H1 (cell line): ENCODE measurements around the gene HK1. TPM values are rescaled to one million over a fixed set of nuclear protein-coding genes. Genes with fewer than 3 reads are reported as not detected.

Experiments
- CTCF ChIA-PET: fragments of 300-600 bp; sonication (Branson Sonifier 250); formaldehyde crosslinking; loops from one replicate; lab custom pipeline; 2021; ENCODE audit not compliant: partially characterized antibody; lab: Charles Lee
- POLR2A ChIA-PET: fragments of 300-600 bp; sonication (Branson Sonifier 250); formaldehyde crosslinking; loops from one replicate; lab custom pipeline; 2021; ENCODE audit warnings: inconsistent platforms; ENCODE audit not compliant: partially characterized antibody; lab: Charles Lee
- DNase-seq, 2 experiments: peaks; one replicate each; pipeline versions ENCODE4 v3.0.0 to v3.0.0-alpha.2; 2010 to 2022; ENCODE audit warnings: low spot score in 2 of 2, low read depth in 1 of 2, mixed read lengths in 1 of 2
- FAIRE-seq: peaks from 2 replicates; lab custom pipeline; 2011; peaks lifted over from hg19 to GRCh38; lab: Jason Lieb, UNC
- H2AFZ ChIP-seq: 2 replicates; pipeline ENCODE4 v1.8.1; 2012; ENCODE audit warnings: low read length, inconsistent platforms
- H2AK5ac ChIP-seq: 2 replicates; pipeline ENCODE4 v1.6.1; 2013; ENCODE audit warnings: low read depth, low read length
- H2BK120ac ChIP-seq: replicated peaks from 2 replicates; pipeline ENCODE3; 2013; ENCODE audit warnings: low read depth, low read length, inconsistent platforms
- H2BK12ac ChIP-seq: 2 replicates; pipeline ENCODE4 v1.6.1; 2013; ENCODE audit warnings: low read depth, low read length
- H2BK15ac ChIP-seq: 2 replicates; pipeline ENCODE4 v1.6.1; 2013; ENCODE audit warnings: low read length
- H2BK20ac ChIP-seq: 2 replicates; pipeline ENCODE4 v1.6.1; 2013; ENCODE audit warnings: low read length
- H2BK5ac ChIP-seq: 2 replicates; pipeline ENCODE4 v1.6.1; 2013; ENCODE audit warnings: low read depth, low read length
- H3K14ac ChIP-seq: 2 replicates; pipeline ENCODE4 v1.6.1; 2013; ENCODE audit warnings: inconsistent platforms; ENCODE audit not compliant: insufficient read length
- H3K18ac ChIP-seq: 2 replicates; pipeline ENCODE4 v1.6.1; 2013; ENCODE audit warnings: low read length; ENCODE audit errors: extremely low read depth
- H3K23ac ChIP-seq: 2 replicates; pipeline ENCODE4 v1.6.1; 2013; ENCODE audit warnings: inconsistent platforms; ENCODE audit not compliant: insufficient read length
- H3K23me2 ChIP-seq: 2 replicates; pipeline ENCODE4 v1.6.1; 2013; ENCODE audit warnings: low read depth, low read length
- H3K27ac ChIP-seq: 2 replicates; pipeline ENCODE4 v1.6.1; 2011; ENCODE audit warnings: low read depth, low read length, inconsistent platforms
- H3K27me3 ChIP-seq, 4 experiments: replicated peaks in 1 of 4; 1 replicate in 1 of 4; 2 replicates in 3 of 4; pipeline versions ENCODE4 v1.6.1 to v1.8.1; 2011 to 2013; ENCODE audit warnings: low read length in 3 of 4, mild to moderate bottlenecking in 3 of 4, inconsistent platforms in 2 of 4, mixed read lengths in 2 of 4, moderate library complexity in 1 of 4; ENCODE audit not compliant: control insufficient read depth in 3 of 4, insufficient read depth in 3 of 4; ENCODE audit errors: extremely low read depth in 1 of 4
- H3K36me3 ChIP-seq, 4 experiments: 2 replicates each; pipeline versions ENCODE4 v1.6.1 to v1.8.1; 2011 to 2013; ENCODE audit warnings: mild to moderate bottlenecking in 4 of 4, low read length in 3 of 4, moderate library complexity in 2 of 4, control low read depth in 1 of 4, inconsistent platforms in 1 of 4; ENCODE audit not compliant: insufficient read depth in 4 of 4, control insufficient read depth in 2 of 4
- H3K4ac ChIP-seq: replicated peaks from 2 replicates; pipeline ENCODE3; 2013; ENCODE audit warnings: low read length, low read depth, mixed read lengths, inconsistent platforms; ENCODE audit not compliant: insufficient read length
- H3K4me1 ChIP-seq, 4 experiments: replicated peaks in 1 of 4; 1 replicate in 1 of 4; 2 replicates in 3 of 4; pipeline versions ENCODE4 v1.6.1 to v1.8.1; 2011 to 2013; ENCODE audit warnings: low read length in 3 of 4, inconsistent platforms in 2 of 4, mixed read lengths in 1 of 4; ENCODE audit not compliant: insufficient read depth in 4 of 4, control insufficient read depth in 3 of 4
- H3K4me2 ChIP-seq, 2 experiments: 2 replicates each; pipeline versions ENCODE4 v1.6.1 to v1.8.1; 2011 to 2013; ENCODE audit warnings: low read depth in 2 of 2, low read length in 2 of 2, control low read depth in 1 of 2, inconsistent platforms in 1 of 2, mild to moderate bottlenecking in 1 of 2; ENCODE audit not compliant: insufficient read depth in 1 of 2
- H3K4me3 ChIP-seq, 4 experiments: fragments of 200-600, 300-600 bp in 1 of 4; sonication (generic), shearing (Covaris generic), sonication (Bioruptor Twin) in 1 of 4; 2 replicates each; pipeline versions ENCODE4 v1.5.1 to v1.8.1; 2011 to 2016; ENCODE audit warnings: low read length in 4 of 4, low read depth in 3 of 4, control low read depth in 2 of 4, inconsistent platforms in 2 of 4, mild to moderate bottlenecking in 2 of 4, mixed read lengths in 1 of 4, moderate library complexity in 1 of 4; ENCODE audit not compliant: insufficient read depth in 2 of 4; ENCODE audit errors: extremely low read depth in 1 of 4
- H3K56ac ChIP-seq: replicated peaks from 2 replicates; pipeline ENCODE3; 2013; ENCODE audit warnings: low read depth, mild to moderate bottlenecking, mixed read lengths, low read length, inconsistent platforms; ENCODE audit not compliant: insufficient read length
- H3K79me1 ChIP-seq: 2 replicates; pipeline ENCODE4 v1.6.1; 2013; ENCODE audit warnings: low read depth, low read length, control low read depth
- H3K79me2 ChIP-seq, 2 experiments: 2 replicates each; pipeline versions ENCODE4 v1.6.1 to v1.8.1; 2012 to 2013; ENCODE audit warnings: low read length in 2 of 2, mild to moderate bottlenecking in 2 of 2, inconsistent platforms in 1 of 2; ENCODE audit not compliant: insufficient read depth in 2 of 2, control insufficient read depth in 1 of 2
- H3K9ac ChIP-seq, 4 experiments: replicated peaks in 1 of 4; 1 replicate in 1 of 4; 2 replicates in 3 of 4; pipeline versions ENCODE4 v1.6.1 to v1.8.1; 2011 to 2013; ENCODE audit warnings: low read depth in 3 of 4, low read length in 3 of 4, control low read depth in 2 of 4, mild to moderate bottlenecking in 2 of 4, moderate library complexity in 2 of 4, inconsistent platforms in 1 of 4; ENCODE audit errors: extremely low read depth in 1 of 4
- H3K9me3 ChIP-seq, 2 experiments: 2 replicates each; pipeline versions ENCODE4 v1.6.1 to v1.8.1; 2012 to 2013; ENCODE audit warnings: mild to moderate bottlenecking in 2 of 2, moderate library complexity in 2 of 2, control low read depth in 1 of 2, inconsistent platforms in 1 of 2, low read depth in 1 of 2, low read length in 1 of 2, mixed read lengths in 1 of 2; ENCODE audit not compliant: insufficient read depth in 2 of 2
- H4K20me1 ChIP-seq, 2 experiments: replicated peaks in 1 of 2; 2 replicates each; pipeline versions ENCODE3 to v1.8.1; 2011 to 2013; ENCODE audit warnings: inconsistent platforms in 2 of 2, low read length in 2 of 2, mild to moderate bottlenecking in 1 of 2; ENCODE audit not compliant: insufficient read depth in 2 of 2, control insufficient read depth in 1 of 2
- H4K5ac ChIP-seq: 2 replicates; pipeline ENCODE4 v1.6.1; 2013; ENCODE audit warnings: low read length, low read depth, mixed read lengths, inconsistent platforms; ENCODE audit not compliant: insufficient read length
- H4K8ac ChIP-seq: 2 replicates; pipeline ENCODE4 v1.8.0; 2013; ENCODE audit warnings: mild to moderate bottlenecking, moderate library complexity, low read length, inconsistent platforms; ENCODE audit not compliant: insufficient read depth; ENCODE audit errors: extremely low read depth
- H4K91ac ChIP-seq: replicated peaks from 2 replicates; pipeline ENCODE3; 2013; ENCODE audit warnings: low read length, mixed read lengths, inconsistent platforms; ENCODE audit not compliant: insufficient read length
- GABPA ChIP-seq: IDR thresholded peaks from 2 replicates; pipeline ENCODE4 v1.6.1; 2011; ENCODE audit warnings: mild to moderate bottlenecking, low read length, moderate library complexity, borderline replicate concordance; ENCODE audit not compliant: insufficient read depth
- MAX ChIP-seq: IDR thresholded peaks from 2 replicates; pipeline ENCODE4 v1.6.1; 2012; ENCODE audit warnings: inconsistent platforms
- TEAD4 ChIP-seq: IDR thresholded peaks from 2 replicates; pipeline ENCODE4 v1.6.1; 2012; ENCODE audit warnings: low read depth, low read length, inconsistent platforms, mixed read lengths
- WGBS, 2 experiments: shearing (Covaris generic) in 1 of 2; methylation state at CpG; one replicate each; pipeline versions ENCODE4 v1.1.6 to v1.1.7; 2013 to 2015; ENCODE audit warnings: low lambda C conversion rate in 2 of 2, mixed read lengths in 2 of 2, inconsistent platforms in 1 of 2, low coverage in 1 of 2, missing lambda C conversion rate in 1 of 2; ENCODE audit not compliant: insufficient replicate concordance in 2 of 2, insufficient coverage in 1 of 2, insufficient read length in 1 of 2; ENCODE audit errors: extremely low coverage in 1 of 2, missing lambda C conversion rate in 1 of 2; 5-methylcytosine and 5-hydroxymethylcytosine counted together
- long read RNA-seq, 2 experiments: library from RNA in 1 of 2; library from capped mRNA in 1 of 2; stranded (forward); transcript quantifications; one replicate each; pipeline ENCODE4 v2.0.0, GENCODE V29; 2021; ENCODE audit warnings: inconsistent platforms in 1 of 2
- polyA minus RNA-seq, 3 experiments: library from RNA; depleted of rRNA, polyadenylated mRNA; stranded (reverse); fragments of >200 nt; gene quantifications; 1 replicate in 2 of 3; 2 replicates in 1 of 3; pipeline ENCODE4 v1.2.3, GENCODE V29; 2011
- polyA plus RNA-seq, 7 experiments: library from polyadenylated mRNA; depleted of rRNA in 3 of 7; stranded (reverse) in 5 of 7; unstranded in 2 of 7; fragments of >200 nt in 5 of 7; fragments of 200-250 nt in 2 of 7; gene quantifications; 1 replicate in 5 of 7; 2 replicates in 1 of 7; 4 replicates in 1 of 7; pipeline versions ENCODE4 v1.2.1 to v1.2.3, GENCODE V29; 2011 to 2013; ENCODE audit warnings: missing spikeins in 2 of 7, mixed read lengths in 2 of 7
- total RNA-seq: library from RNA; stranded (reverse); fragmentation: NEBNext Ultra II Directional; extraction: Animal tissue kit (Norgen Biotek cat#: 25700); gene quantifications from 2 replicates; pipeline ENCODE4 v1.2.1, GENCODE V29; 2021
- TF ChIP-seq, protein P1 (sequence below): IDR thresholded peaks from 2 replicates; pipeline ENCODE4 v1.6.1; 2012; ENCODE audit warnings: inconsistent platforms

The HK1 gene
- 237 and 247 TPM in 2 replicates for total RNA-seq
- 55.8 and 91.2 TPM in 2 replicates for polyA plus RNA-seq (2011; rRNA removed)
- 99.9 TPM for polyA plus RNA-seq (2011; cell fraction: cytosol; rRNA removed)
- 110 TPM for polyA plus RNA-seq (2011; cell fraction: nucleus; rRNA removed)
- polyA plus RNA-seq (2012, experiment 1 of 2) = 178 to 213 TPM (median 203 TPM) in 4 replicates
- polyA plus RNA-seq (2012, experiment 2 of 2) = 65.2 TPM
- polyA plus RNA-seq (2013, experiment 1 of 2) = 115 TPM
- polyA plus RNA-seq (2013, experiment 2 of 2) = 110 TPM
- polyA minus RNA-seq (2011; rRNA and poly(A)+ RNA removed) = 135 and 144 TPM in 2 replicates
- polyA minus RNA-seq (2011; cell fraction: cytosol; rRNA and poly(A)+ RNA removed) = 76.1 TPM
- 44.9 TPM for polyA minus RNA-seq (2011; cell fraction: nucleus; rRNA and poly(A)+ RNA removed)
- long read RNA-seq, experiment 1, transcript HK1-202 (18 exons, 3,605 nt) = major isoform, 19 of 275 reads
- long read RNA-seq, experiment 1, partial matches to known transcripts = 246 of 275 reads
- long read RNA-seq, experiment 1, other reads (novel, unspliced or antisense) = 10 of 275 reads
- long read RNA-seq, experiment 2, partial matches to known transcripts = 120 of 128 reads
- long read RNA-seq, experiment 2, other reads (novel, unspliced or antisense) = 5 of 128 reads

DNA sequence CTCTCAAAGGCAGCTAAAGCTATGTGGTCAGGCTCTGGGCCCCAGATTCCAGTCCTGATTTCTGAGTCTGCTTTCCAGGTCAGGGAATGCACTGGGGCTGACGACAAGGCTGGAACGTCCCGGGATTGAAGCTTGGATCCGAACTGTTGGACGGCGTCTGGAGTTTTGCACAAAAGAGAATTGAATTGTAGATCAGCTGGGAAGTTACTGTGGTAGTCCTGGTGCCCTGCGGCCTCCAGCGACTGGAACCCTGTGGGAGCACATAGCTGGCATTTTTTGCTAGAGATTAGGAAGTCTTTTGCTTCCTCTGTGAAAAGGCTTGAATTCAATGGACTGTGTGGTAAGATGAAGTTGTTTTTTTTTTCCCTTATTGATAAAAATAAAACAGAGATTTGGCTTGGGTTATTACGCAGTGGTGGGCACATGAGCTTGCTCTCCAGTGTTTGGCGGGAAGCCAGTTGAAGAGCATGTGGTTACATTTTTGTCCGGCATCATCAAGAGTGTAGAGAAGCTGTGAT lies at the start of gene HK1:
Gene HK1 (plus strand): TSS at position 51 of the 518 bp plus-strand sequence.
- no peak within 1 kb of the TSS for H2BK12ac ChIP-seq
- POLR2A ChIA-PET = interaction anchor here (0.6 to 0.7 kb wide), 2 partner anchors 76 to 116 kb away, joined by 3 read pairs; no protein-coding TSS in a partner anchor
- no peak within 1 kb of the TSS for H3K4me3 ChIP-seq
- DNase-seq = no peak
- FAIRE-seq = no peak
- 0 out of 2 replicates have a peak within 1 kb of the TSS, but pooled peaks have one; percentile 39 for H3K18ac ChIP-seq
- no peaks in the 10 kb centered on the region for H3K79me1 ChIP-seq
- no peaks in the 10 kb centered on the region for H3K23me2 ChIP-seq
- H3K4me1 ChIP-seq = peaks cover 0 to 5% (median 0%) of the 10 kb centered on the region in 4 experiments; a peak in 3 of 7 replicates
- no peak within 1 kb of the TSS for H3K4ac ChIP-seq
- H3K27ac ChIP-seq = no peak within 1 kb of the TSS
- CTCF ChIA-PET = interaction anchor here (0.6 to 2.3 kb wide), 9 partner anchors 10 to 129 kb away, joined by 3 to 7 read pairs (median 5); no protein-coding TSS in a partner anchor
- WGBS, 2 experiments = 67% methylated on average over 11 of the region's 11 CpGs; no CpG with 5 or more reads in 1 of the 2 experiments
- no peak within 1 kb of the TSS for H4K91ac ChIP-seq
- no peaks in the 10 kb centered on the region for H3K9me3 ChIP-seq
- peaks cover 0 to 3% (median 0%) of the 10 kb centered on the region in 4 experiments; a peak in 1 of 7 replicates for H3K27me3 ChIP-seq
- H3K4me2 ChIP-seq = 0 out of 4 replicates have a peak within 1 kb of the TSS, but pooled peaks of 1 of the 2 experiments have one; percentile 22
- no peak within 1 kb of the TSS for H2BK15ac ChIP-seq
- H4K5ac ChIP-seq = no peak within 1 kb of the TSS
- no peak within 1 kb of the TSS for H3K14ac ChIP-seq
- H3K23ac ChIP-seq = no peak within 1 kb of the TSS
- no peaks in the 10 kb centered on the region for H3K36me3 ChIP-seq
- TF ChIP-seq, protein P1, sequence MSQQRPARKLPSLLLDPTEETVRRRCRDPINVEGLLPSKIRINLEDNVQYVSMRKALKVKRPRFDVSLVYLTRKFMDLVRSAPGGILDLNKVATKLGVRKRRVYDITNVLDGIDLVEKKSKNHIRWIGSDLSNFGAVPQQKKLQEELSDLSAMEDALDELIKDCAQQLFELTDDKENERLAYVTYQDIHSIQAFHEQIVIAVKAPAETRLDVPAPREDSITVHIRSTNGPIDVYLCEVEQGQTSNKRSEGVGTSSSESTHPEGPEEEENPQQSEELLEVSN = peak; percentile 92
- peak; percentile 71 for TF ChIP-seq TEAD4
- TF ChIP-seq MAX = peak; percentile 67
- no peak for TF ChIP-seq GABPA
- H3K79me2 ChIP-seq = no peaks in the 10 kb centered on the region
- H2BK20ac ChIP-seq = no peak within 1 kb of the TSS; the same call in none of the 2 replicates
- H4K8ac ChIP-seq = no peak within 1 kb of the TSS
- H3K56ac ChIP-seq = no peak within 1 kb of the TSS
- H3K9ac ChIP-seq = no peak within 1 kb of the TSS
- H2AK5ac ChIP-seq = no peak within 1 kb of the TSS
- H4K20me1 ChIP-seq = no peaks in the 10 kb centered on the region
- peak within 1 kb of the TSS; percentile 80 for H2AFZ ChIP-seq
- H2BK120ac ChIP-seq = no peak within 1 kb of the TSS
- no peak within 1 kb of the TSS for H2BK5ac ChIP-seq
